HG03175 (cell line): ENCODE data around the gene CCT7.

Source experiments
- ATAC-seq: cut with Tn5 transposase; IDR thresholded peaks from one replicate; pipeline ENCODE4 v1.9.1; 2021; ENCODE audit warnings: mild to moderate bottlenecking, moderate library complexity; ENCODE audit not compliant: unreplicated experiment

Gene CCT7

GRCh38 chr2:73225513-73226360 is 8.4 kb upstream of the CCT7 start:
- no peak for ATAC-seq

GRCh38 chr2:73227086-73227485 is 7.0 kb upstream of the CCT7 start:
- no peak for ATAC-seq

- no peak for ATAC-seq
Measured at GRCh38 chr2:73228631-73229030, 5.5 kb upstream of the CCT7 start.

GRCh38 chr2:73232403-73233153 is 1.5 kb upstream of the CCT7 start:
- ATAC-seq = no peak

GRCh38 chr2:73233154-73233931 is 765 bp upstream of the CCT7 start, which contains the start of gene PRADC1:
Gene PRADC1 (minus strand): TSS chr2:73233239. CDS start chr2:73233160, 79 bp downstream.
- peak; percentile 91 for ATAC-seq

- no peak for ATAC-seq
Measured at GRCh38 chr2:73235315-73236028, 1.4 kb downstream of the CCT7 start.

GRCh38 chr2:73237168-73237567 is 3.1 kb downstream of the CCT7 start:
- ATAC-seq = no peak

- no peak for ATAC-seq
Measured at GRCh38 chr2:73238149-73238548, 4.0 kb downstream of the CCT7 start.

GRCh38 chr2:73238976-73239375 is 4.9 kb downstream of the CCT7 start:
- no peak for ATAC-seq

GRCh38 chr2:73239776-73240175 is 5.7 kb downstream of the CCT7 start:
- ATAC-seq = no peak

GRCh38 chr2:73243884-73244570 is 9.9 kb downstream of the CCT7 start:
- no peak for ATAC-seq

GRCh38 chr2:73244580-73244979 is 10.5 kb downstream of the CCT7 start:
- no peak for ATAC-seq

GRCh38 chr2:73246850-73247249 is 12.7 kb downstream of the CCT7 start:
- no peak for ATAC-seq

GRCh38 chr2:73249636-73250035 is 15.5 kb downstream of the CCT7 start:
- no peak for ATAC-seq

- ATAC-seq = no peak
Measured at GRCh38 chr2:73250872-73251846, 17.1 kb downstream of the CCT7 start.

- no peak for ATAC-seq
Measured at GRCh38 chr2:73252238-73253027, 18.3 kb downstream of the CCT7 start.

GRCh38 chr2:73253400-73253799 is 19.3 kb downstream of the CCT7 start:
- ATAC-seq = no peak

GRCh38 chr2:73253901-73254300 is 19.8 kb downstream of the CCT7 start:
- no peak for ATAC-seq
